ENCODE measurements around the gene CNFN.

The CNFN gene

DNA sequence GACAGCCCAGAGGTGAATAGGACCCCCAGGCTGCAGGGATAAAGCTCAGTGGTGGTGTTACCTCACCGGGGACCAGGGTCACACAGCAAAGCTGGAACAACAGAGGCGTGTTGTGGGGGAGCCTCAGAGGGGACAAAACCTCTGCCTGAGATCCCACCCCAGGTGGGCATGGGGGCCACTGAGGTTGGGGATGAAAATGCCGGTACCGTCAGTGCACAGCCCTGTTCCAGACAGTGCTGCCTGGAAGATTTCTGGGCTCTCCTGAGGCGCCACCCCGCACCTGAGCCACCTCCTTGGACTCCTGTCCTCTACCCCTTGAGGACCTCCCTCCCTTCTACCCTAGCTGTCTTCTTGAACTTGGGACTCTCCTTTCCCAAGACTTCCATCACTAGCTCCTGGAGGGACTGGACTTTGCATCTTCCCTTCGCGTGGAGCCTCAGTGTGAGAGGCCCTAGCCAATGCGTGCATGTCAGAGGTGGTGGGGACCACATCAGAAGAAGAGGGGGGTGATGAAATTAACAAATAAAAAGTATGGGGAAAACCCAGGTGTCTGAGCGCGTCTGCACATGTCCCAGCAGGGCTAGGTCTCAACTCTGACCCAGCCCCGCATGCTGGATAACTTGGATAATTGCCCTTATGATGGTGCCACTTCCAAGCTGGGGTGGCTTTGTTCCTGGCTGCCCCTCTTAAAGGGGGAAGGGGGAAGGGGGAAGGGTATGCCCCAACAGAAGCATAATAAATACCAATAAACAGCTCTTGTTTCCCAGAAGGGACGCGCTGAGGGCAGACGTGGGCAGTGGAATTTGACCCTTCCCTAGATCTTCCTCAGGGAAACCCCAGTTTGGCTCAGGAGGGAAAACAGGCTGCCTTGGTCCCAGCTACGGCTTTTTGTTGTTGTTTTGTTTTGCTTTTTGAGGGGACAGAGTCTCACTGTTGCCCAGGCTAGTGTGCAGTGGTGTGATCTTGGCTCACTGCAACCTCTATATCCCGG lies 11.6 kb downstream of the CNFN start:
- TF ChIP-seq POLR2A (IDR thresholded peaks at IDR 0.05; ENCODE audit: extremely low read depth, insufficient read length) (no peak), MYC (IDR thresholded peaks at IDR 0.05; ENCODE audit: low read depth, low read length) (no peak), MAX (IDR thresholded peaks at IDR 0.05; ENCODE audit: low read depth, low read length) (no peak)
- TF ChIP-seq, protein P1, sequence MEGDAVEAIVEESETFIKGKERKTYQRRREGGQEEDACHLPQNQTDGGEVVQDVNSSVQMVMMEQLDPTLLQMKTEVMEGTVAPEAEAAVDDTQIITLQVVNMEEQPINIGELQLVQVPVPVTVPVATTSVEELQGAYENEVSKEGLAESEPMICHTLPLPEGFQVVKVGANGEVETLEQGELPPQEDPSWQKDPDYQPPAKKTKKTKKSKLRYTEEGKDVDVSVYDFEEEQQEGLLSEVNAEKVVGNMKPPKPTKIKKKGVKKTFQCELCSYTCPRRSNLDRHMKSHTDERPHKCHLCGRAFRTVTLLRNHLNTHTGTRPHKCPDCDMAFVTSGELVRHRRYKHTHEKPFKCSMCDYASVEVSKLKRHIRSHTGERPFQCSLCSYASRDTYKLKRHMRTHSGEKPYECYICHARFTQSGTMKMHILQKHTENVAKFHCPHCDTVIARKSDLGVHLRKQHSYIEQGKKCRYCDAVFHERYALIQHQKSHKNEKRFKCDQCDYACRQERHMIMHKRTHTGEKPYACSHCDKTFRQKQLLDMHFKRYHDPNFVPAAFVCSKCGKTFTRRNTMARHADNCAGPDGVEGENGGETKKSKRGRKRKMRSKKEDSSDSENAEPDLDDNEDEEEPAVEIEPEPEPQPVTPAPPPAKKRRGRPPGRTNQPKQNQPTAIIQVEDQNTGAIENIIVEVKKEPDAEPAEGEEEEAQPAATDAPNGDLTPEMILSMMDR (IDR thresholded peaks at IDR 0.05; ENCODE audit: low read depth, low read length), result no peak
- no peak overlapping the region for H3K4me3 ChIP-seq (ENCODE audit: low read depth, low read length)
- DNase-seq (ENCODE audit: low read depth), result no peak

DNA sequence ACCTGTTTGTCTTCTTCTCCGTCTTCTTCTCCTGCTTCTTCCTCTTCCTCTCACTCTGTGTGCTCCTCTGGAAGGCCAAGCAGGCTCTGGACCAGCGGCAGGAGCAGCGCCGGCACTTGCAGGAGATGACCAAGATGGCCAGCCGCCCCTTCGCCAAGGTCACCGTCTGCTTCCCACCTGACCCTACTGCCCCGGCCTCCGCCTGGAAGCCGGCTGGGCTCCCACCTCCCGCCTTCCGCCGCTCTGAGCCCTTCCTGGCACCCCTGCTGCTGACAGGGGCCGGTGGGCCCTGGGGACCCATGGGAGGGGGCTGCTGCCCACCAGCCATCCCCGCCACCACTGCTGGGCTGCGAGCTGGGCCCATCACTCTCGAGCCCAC lies 13.9 kb downstream of the CNFN start:
- no peak for DNase-seq (ENCODE audit: low read depth)
- H3K4me3 ChIP-seq (ENCODE audit: low read depth, low read length), result no peak overlapping the region
- TF ChIP-seq, protein P1 (IDR thresholded peaks at IDR 0.05; ENCODE audit: low read depth, low read length), result no peak
- no peak for TF ChIP-seq MYC (IDR thresholded peaks at IDR 0.05; ENCODE audit: low read depth, low read length)
- no peak for TF ChIP-seq POLR2A (IDR thresholded peaks at IDR 0.05; ENCODE audit: extremely low read depth, insufficient read length)
- no peak for TF ChIP-seq MAX (IDR thresholded peaks at IDR 0.05; ENCODE audit: low read depth, low read length)

DNA sequence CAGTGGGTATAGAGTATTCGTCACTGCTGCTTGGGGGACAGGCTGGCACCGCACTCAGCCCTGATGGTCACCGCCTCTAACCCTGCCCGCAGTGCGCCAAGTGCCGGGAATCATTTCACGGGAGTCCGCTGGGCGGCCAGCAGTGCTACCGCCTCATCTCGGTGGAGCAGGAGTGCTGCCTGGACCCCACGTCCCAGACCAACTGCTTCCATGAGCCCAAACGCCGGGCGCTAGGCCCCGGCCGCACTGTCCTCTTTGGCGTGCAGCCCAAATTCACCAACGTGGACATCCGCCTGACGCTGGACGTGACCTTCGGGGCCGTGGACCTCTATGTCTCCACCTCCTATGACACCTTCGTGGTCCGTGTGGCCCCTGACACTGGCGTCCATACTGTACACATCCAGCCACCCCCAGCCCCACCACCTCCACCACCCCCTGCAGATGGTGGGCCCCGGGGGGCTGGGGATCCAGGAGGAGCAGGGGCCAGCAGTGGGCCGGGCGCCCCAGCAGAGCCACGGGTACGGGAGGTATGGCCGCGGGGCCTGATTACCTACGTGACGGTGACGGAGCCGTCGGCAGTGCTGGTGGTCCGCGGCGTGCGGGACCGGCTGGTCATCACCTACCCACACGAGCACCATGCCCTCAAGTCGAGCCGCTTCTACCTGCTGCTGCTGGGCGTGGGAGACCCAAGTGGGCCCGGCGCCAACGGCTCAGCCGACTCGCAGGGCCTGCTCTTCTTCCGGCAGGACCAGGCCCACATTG lies 14.5 kb downstream of the CNFN start:
- no peak overlapping the region for H3K4me3 ChIP-seq (ENCODE audit: low read depth, low read length)
- no peak for DNase-seq (ENCODE audit: low read depth)
- TF ChIP-seq MYC (IDR thresholded peaks at IDR 0.05; ENCODE audit: low read depth, low read length) (no peak), POLR2A (IDR thresholded peaks at IDR 0.05; ENCODE audit: extremely low read depth, insufficient read length) (no peak), MAX (IDR thresholded peaks at IDR 0.05; ENCODE audit: low read depth, low read length) (no peak)
- TF ChIP-seq, protein P1 (IDR thresholded peaks at IDR 0.05; ENCODE audit: low read depth, low read length), result no peak

DNA sequence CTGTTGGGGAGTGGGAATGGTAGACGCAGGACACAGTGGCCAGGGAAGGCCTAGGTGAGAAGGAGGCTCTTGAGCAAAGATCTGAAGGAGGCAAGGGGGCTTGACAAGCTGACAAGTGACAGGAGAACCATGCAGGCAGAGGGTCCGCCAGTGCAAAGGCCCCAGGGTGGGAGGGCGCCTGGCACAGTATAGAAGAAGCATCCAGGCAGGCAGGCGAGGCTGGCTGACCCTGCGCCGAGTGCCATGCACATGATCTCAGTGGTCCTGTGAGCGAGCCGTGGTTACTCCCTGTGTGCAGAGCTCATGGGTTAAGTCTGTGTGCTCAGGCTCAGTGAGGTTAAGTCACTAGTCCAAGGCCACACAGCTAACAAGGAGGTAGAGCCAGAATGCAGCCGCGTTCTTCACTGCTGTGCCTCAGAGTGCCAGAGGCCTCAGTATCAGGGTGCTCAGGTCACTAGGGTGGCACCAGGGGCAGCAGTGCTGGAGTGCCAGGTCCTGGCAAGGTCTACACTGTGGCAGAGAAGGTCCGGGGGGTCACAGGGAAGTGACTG lies 15.2 kb downstream of the CNFN start:
- no peak overlapping the region for H3K4me3 ChIP-seq (ENCODE audit: low read depth, low read length)
- no peak for DNase-seq (ENCODE audit: low read depth)
- TF ChIP-seq, protein P1 (IDR thresholded peaks at IDR 0.05; ENCODE audit: low read depth, low read length), result no peak
- TF ChIP-seq MYC (IDR thresholded peaks at IDR 0.05; ENCODE audit: low read depth, low read length) (no peak), POLR2A (IDR thresholded peaks at IDR 0.05; ENCODE audit: extremely low read depth, insufficient read length) (no peak), MAX (IDR thresholded peaks at IDR 0.05; ENCODE audit: low read depth, low read length) (no peak)

DNA sequence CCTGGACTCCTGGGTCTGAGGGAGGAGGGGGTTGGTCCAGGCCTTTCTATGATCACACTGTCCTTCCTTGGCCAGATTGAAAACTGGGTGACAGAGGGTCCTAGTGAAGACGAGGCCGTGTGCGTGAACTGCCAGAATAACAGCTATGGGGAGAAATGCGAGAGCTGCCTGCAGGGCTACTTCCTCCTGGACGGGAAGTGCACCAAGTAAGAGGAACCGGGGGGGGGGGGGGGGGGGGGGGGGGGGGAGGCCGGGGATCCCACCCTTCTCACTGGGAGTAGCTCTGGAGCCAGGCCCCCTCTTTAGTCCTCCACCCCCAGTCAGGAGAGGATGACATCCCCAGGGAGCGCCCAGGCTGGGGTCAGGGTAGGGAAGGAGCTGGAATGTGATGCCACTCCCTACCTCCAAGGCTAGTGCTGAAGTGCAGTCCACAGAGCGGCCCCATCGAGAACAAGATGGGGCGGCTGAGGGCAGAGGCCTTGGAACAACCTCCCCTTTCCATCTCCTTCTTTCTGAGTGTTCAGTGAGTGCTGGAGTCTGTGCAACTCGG lies 19.4 kb downstream of the CNFN start:
- H3K4me3 ChIP-seq (ENCODE audit: low read depth, low read length), result no peak overlapping the region
- TF ChIP-seq, protein P1 (IDR thresholded peaks at IDR 0.05; ENCODE audit: low read depth, low read length), result no peak
- TF ChIP-seq MYC (IDR thresholded peaks at IDR 0.05; ENCODE audit: low read depth, low read length) (no peak), POLR2A (IDR thresholded peaks at IDR 0.05; ENCODE audit: extremely low read depth, insufficient read length) (no peak)
- peak; percentile 22 for DNase-seq (ENCODE audit: low read depth)
